Measurements from ENCODE around the gene TBC1D7.
A peak's percentile ranks its signal among the peaks of the same experiment; 100 is the strongest.

The TBC1D7 gene

GRCh38 chr6:13328076-13328874 is at the start of gene TBC1D7:
Gene TBC1D7, minus strand, starts transcription at chr6:13328537. Its CDS starts 1,639 bp downstream, at chr6:13326898.
- no peaks in the 10 kb centered on the region; the same call in 1 of the 2 replicates for H3K36me3 ChIP-seq (ENCODE audit: control insufficient read depth, low read length)
- no peaks in the 10 kb centered on the region for H3K9me3 ChIP-seq (ENCODE audit: control insufficient read depth, insufficient read depth, low read length)
- no peaks in the 10 kb centered on the region for H3K27me3 ChIP-seq (ENCODE audit: control insufficient read depth, low read length)
- TF ChIP-seq EZH2phosphoT487 (IDR thresholded peaks at IDR 0.05; ENCODE audit: borderline replicate concordance, low read length), result no peak
- no peak for TF ChIP-seq CTCF (IDR thresholded peaks at IDR 0.05; ENCODE audit: low read depth, low read length, poor library complexity, severe bottlenecking)
- peak within 1 kb of the TSS; percentile 85 for H3K4me2 ChIP-seq (ENCODE audit: low read length)
- peak within 1 kb of the TSS; percentile 42 for H3K27ac ChIP-seq (ENCODE audit: low read depth, low read length)
- peaks cover 18% of the 10 kb centered on the region for H3K4me1 ChIP-seq (ENCODE audit: control insufficient read depth, low read length)
- H3K79me2 ChIP-seq (ENCODE audit: control insufficient read depth, low read length), result peaks cover 6% of the 10 kb centered on the region; the same call in 1 of the 2 replicates
- H3F3A ChIP-seq (ENCODE audit: control insufficient read depth, insufficient read depth), result peaks cover 6% of the 10 kb centered on the region; the same call in 1 of the 2 replicates
- H3K9me2 ChIP-seq (replicated peaks; ENCODE audit: control insufficient read depth, low read length), result no peaks in the 10 kb centered on the region
- H4K20me1 ChIP-seq (ENCODE audit: control insufficient read depth, insufficient read depth, low read depth, low read length), result no peaks in the 10 kb centered on the region
- peak within 1 kb of the TSS; percentile 90 for H3K4me3 ChIP-seq (ENCODE audit: low read length)

GRCh38 chr6:13377054-13377758 is 48.9 kb upstream of the TBC1D7 start:
- TF ChIP-seq EZH2phosphoT487 (IDR thresholded peaks at IDR 0.05; ENCODE audit: borderline replicate concordance, low read length), result no peak
- no peak for TF ChIP-seq CTCF (IDR thresholded peaks at IDR 0.05; ENCODE audit: low read depth, low read length, poor library complexity, severe bottlenecking)
- H4K20me1 ChIP-seq (ENCODE audit: control insufficient read depth, insufficient read depth, low read depth, low read length), result no peaks in the 10 kb centered on the region
- no peak overlapping the region for H3K4me2 ChIP-seq (ENCODE audit: low read length)
- H3K9me2 ChIP-seq (replicated peaks; ENCODE audit: control insufficient read depth, low read length), result no peaks in the 10 kb centered on the region
- no peak overlapping the region for H3K27ac ChIP-seq (ENCODE audit: low read depth, low read length)
- no peaks in the 10 kb centered on the region for H3K27me3 ChIP-seq (ENCODE audit: control insufficient read depth, low read length)
- no peaks in the 10 kb centered on the region for H3F3A ChIP-seq (ENCODE audit: control insufficient read depth, insufficient read depth)
- no peaks in the 10 kb centered on the region for H3K36me3 ChIP-seq (ENCODE audit: control insufficient read depth, low read length)
- no peaks in the 10 kb centered on the region for H3K9me3 ChIP-seq (ENCODE audit: control insufficient read depth, insufficient read depth, low read length)
- no peak overlapping the region for H3K4me3 ChIP-seq (ENCODE audit: low read length)
- H3K79me2 ChIP-seq (ENCODE audit: control insufficient read depth, low read length), result no peaks in the 10 kb centered on the region
- peaks cover 9% of the 10 kb centered on the region; the same call in 1 of the 2 replicates for H3K4me1 ChIP-seq (ENCODE audit: control insufficient read depth, low read length)

GRCh38 chr6:13375360-13375878 is 47.1 kb upstream of the TBC1D7 start:
- Histone ChIP-seq H4K20me1 (ENCODE audit: control insufficient read depth, insufficient read depth, low read depth, low read length) (no peaks in the 10 kb centered on the region), H3K4me1 (ENCODE audit: control insufficient read depth, low read length) (peaks cover 5% of the 10 kb centered on the region; the same call in 1 of the 2 replicates), H3K4me2 (ENCODE audit: low read length) (no peak overlapping the region), H3K36me3 (ENCODE audit: control insufficient read depth, low read length) (no peaks in the 10 kb centered on the region), H3K27me3 (ENCODE audit: control insufficient read depth, low read length) (no peaks in the 10 kb centered on the region), H3K9me2 (replicated peaks; ENCODE audit: control insufficient read depth, low read length) (no peaks in the 10 kb centered on the region), H3K4me3 (ENCODE audit: low read length) (no peak overlapping the region), H3K79me2 (ENCODE audit: control insufficient read depth, low read length) (no peaks in the 10 kb centered on the region), H3K27ac (ENCODE audit: low read depth, low read length) (no peak overlapping the region), H3F3A (ENCODE audit: control insufficient read depth, insufficient read depth) (no peaks in the 10 kb centered on the region), H3K9me3 (ENCODE audit: control insufficient read depth, insufficient read depth, low read length) (no peaks in the 10 kb centered on the region)
- TF ChIP-seq EZH2phosphoT487 (IDR thresholded peaks at IDR 0.05; ENCODE audit: borderline replicate concordance, low read length), result no peak
- TF ChIP-seq CTCF (IDR thresholded peaks at IDR 0.05; ENCODE audit: low read depth, low read length, poor library complexity, severe bottlenecking), result no peak

Data from DOHH2 (cell line).